Neural cell (in vitro differentiated cells): ENCODE data around the gene CAMKMT. TPM values are rescaled to one million over a fixed set of nuclear protein-coding genes. Genes with fewer than 3 reads are reported as not detected.
"Not testable (repeated sequence)": the region's sequence is repeated elsewhere in the genome, so short reads cannot be mapped to it uniquely, and the experiment has no call there.

Experiments
- H2AFZ ChIP-seq: fragments of 200-600, 300-800 bp; sonication (generic), shearing (Covaris generic); 2 replicates; pipeline ENCODE4 v1.6.0; 2014; ENCODE audit warnings: low read depth, mild to moderate bottlenecking, antibody characterized with exemption, low read length, moderate library complexity
- H3F3A ChIP-seq: fragments of 200-600 bp; shearing (Covaris generic); 2 replicates; pipeline ENCODE4 v1.6.1; 2016; ENCODE audit warnings: mild to moderate bottlenecking, moderate library complexity, mixed read lengths, antibody characterized with exemption, low read length; ENCODE audit not compliant: insufficient read depth, poor library complexity, severe bottlenecking
- H3K27ac ChIP-seq: fragments of 200-600, 300-800 bp; sonication (generic), shearing (Covaris generic); 2 replicates; pipeline ENCODE4 v1.5.1; 2014; ENCODE audit warnings: mild to moderate bottlenecking, low read length, moderate library complexity
- H3K27me3 ChIP-seq: fragments of 300-800, 200-600 bp; sonication (generic), shearing (Covaris generic); 2 replicates; pipeline ENCODE4 v1.6.0; 2014; ENCODE audit warnings: mild to moderate bottlenecking, low read depth, low read length, moderate library complexity; ENCODE audit not compliant: insufficient read depth
- H3K36me3 ChIP-seq: fragments of 300-800, 200-600 bp; sonication (generic), shearing (Covaris generic); 2 replicates; pipeline ENCODE4 v1.5.1; 2014; ENCODE audit warnings: mild to moderate bottlenecking, antibody characterized with exemption, low read length, moderate library complexity; ENCODE audit not compliant: insufficient read depth
- H3K4me2 ChIP-seq: fragments of 300-800, 200-600 bp; sonication (generic), shearing (Covaris generic); 2 replicates; pipeline ENCODE4 v1.6.0; 2014; ENCODE audit warnings: mild to moderate bottlenecking, low read length
- H3K4me3 ChIP-seq: fragments of 300-800, 200-600 bp; sonication (generic), shearing (Covaris generic); 2 replicates; pipeline ENCODE4 v1.5.1; 2014; ENCODE audit warnings: mild to moderate bottlenecking, low read length, moderate library complexity
- H3K79me2 ChIP-seq: fragments of 200-600 bp; shearing (Covaris generic); replicated peaks from 2 replicates; pipeline ENCODE4 v1.6.0; 2014; ENCODE audit warnings: mild to moderate bottlenecking, low read length, moderate library complexity; ENCODE audit not compliant: insufficient read depth
- H3K9ac ChIP-seq: fragments of 300-800, 200-600 bp; sonication (generic), shearing (Covaris generic); 2 replicates; pipeline ENCODE4 v1.6.1; 2016; ENCODE audit warnings: mild to moderate bottlenecking, low read length, mixed read lengths
- H3K9me2 ChIP-seq: fragments of 200-600 bp; shearing (Covaris generic); 2 replicates; pipeline ENCODE4 v1.6.1; 2016; ENCODE audit warnings: mild to moderate bottlenecking, low read length, mixed read lengths; ENCODE audit not compliant: insufficient read depth
- H3K9me3 ChIP-seq: fragments of 200-600, 300-800 bp; sonication (generic), shearing (Covaris generic); 2 replicates; pipeline ENCODE4 v1.6.1; 2016; ENCODE audit warnings: mild to moderate bottlenecking, mixed run types, low read length, moderate library complexity, mixed read lengths
- H4K20me1 ChIP-seq: fragments of 200-600 bp; shearing (Covaris generic); 2 replicates; pipeline ENCODE4 v1.6.1; 2016; ENCODE audit warnings: mild to moderate bottlenecking, mixed run types; ENCODE audit not compliant: insufficient read depth
- EP300 ChIP-seq: fragments of 450-650 bp; conservative IDR thresholded peaks from 2 replicates; pipeline ENCODE4 v1.6.1; 2014; ENCODE audit warnings: antibody characterized with exemption, mild to moderate bottlenecking, moderate library complexity; ENCODE audit not compliant: poor library complexity, severe bottlenecking
- EZH2 ChIP-seq: fragments of 200-600, 300-800 bp; shearing (Covaris generic), sonication (generic); IDR thresholded peaks from 2 replicates; pipeline ENCODE4 v1.6.1; 2014; ENCODE audit warnings: antibody characterized with exemption, low read length, borderline replicate concordance, mild to moderate bottlenecking; ENCODE audit not compliant: insufficient read depth, poor library complexity, severe bottlenecking
- MXI1 ChIP-seq: fragments of 450-650 bp; conservative IDR thresholded peaks from 2 replicates; pipeline ENCODE4 v1.6.1; 2014; ENCODE audit warnings: antibody characterized with exemption, mild to moderate bottlenecking; ENCODE audit not compliant: poor library complexity, severe bottlenecking
- POLR2AphosphoS5 ChIP-seq: IDR thresholded peaks from 2 replicates; pipeline ENCODE4 v1.6.1; 2012
- RAD21 ChIP-seq: fragments of 450-650 bp; conservative IDR thresholded peaks from 2 replicates; pipeline ENCODE4 v1.6.1; 2014; ENCODE audit warnings: antibody characterized with exemption, mild to moderate bottlenecking, moderate library complexity
- REST ChIP-seq: IDR thresholded peaks from 2 replicates; pipeline ENCODE4 v1.6.1; 2012; ENCODE audit warnings: borderline replicate concordance
- SMC3 ChIP-seq: fragments of 450-650 bp; conservative IDR thresholded peaks from 2 replicates; pipeline ENCODE4 v1.6.1; 2014; ENCODE audit warnings: antibody characterized with exemption, mild to moderate bottlenecking, moderate library complexity; ENCODE audit not compliant: poor library complexity
- TAF1 ChIP-seq: IDR thresholded peaks from 2 replicates; pipeline ENCODE4 v1.6.1; 2012; ENCODE audit warnings: low read depth
- polyA plus RNA-seq: library from polyadenylated mRNA; depleted of rRNA; stranded (reverse); fragments of >200 nt; gene quantifications from 2 replicates; pipeline ENCODE4 v1.2.3, GENCODE V29; 2014
- TF ChIP-seq, protein P1 (sequence below): fragments of 450-650 bp; IDR thresholded peaks from 2 replicates; pipeline ENCODE4 v1.5.1; 2014; ENCODE audit warnings: antibody characterized with exemption, mild to moderate bottlenecking, moderate library complexity; ENCODE audit not compliant: poor library complexity, severe bottlenecking

The CAMKMT gene
- polyA plus RNA-seq, 1 donor from 2014 or later: 5.1 TPM

- Histone ChIP-seq H3K79me2 (no peaks in the 10 kb centered on the region), H4K20me1 (no peaks in the 10 kb centered on the region), H3K9ac (no peak overlapping the region), H3F3A (no peaks in the 10 kb centered on the region), H2AFZ (no peak overlapping the region), H3K27me3 (no peaks in the 10 kb centered on the region), H3K9me3 (no peaks in the 10 kb centered on the region), H3K27ac (no peak overlapping the region), H3K36me3 (no peaks in the 10 kb centered on the region), H3K4me3 (no peak overlapping the region), H3K4me2 (no peak overlapping the region), H3K9me2 (no peaks in the 10 kb centered on the region)
- TF ChIP-seq, protein P1, sequence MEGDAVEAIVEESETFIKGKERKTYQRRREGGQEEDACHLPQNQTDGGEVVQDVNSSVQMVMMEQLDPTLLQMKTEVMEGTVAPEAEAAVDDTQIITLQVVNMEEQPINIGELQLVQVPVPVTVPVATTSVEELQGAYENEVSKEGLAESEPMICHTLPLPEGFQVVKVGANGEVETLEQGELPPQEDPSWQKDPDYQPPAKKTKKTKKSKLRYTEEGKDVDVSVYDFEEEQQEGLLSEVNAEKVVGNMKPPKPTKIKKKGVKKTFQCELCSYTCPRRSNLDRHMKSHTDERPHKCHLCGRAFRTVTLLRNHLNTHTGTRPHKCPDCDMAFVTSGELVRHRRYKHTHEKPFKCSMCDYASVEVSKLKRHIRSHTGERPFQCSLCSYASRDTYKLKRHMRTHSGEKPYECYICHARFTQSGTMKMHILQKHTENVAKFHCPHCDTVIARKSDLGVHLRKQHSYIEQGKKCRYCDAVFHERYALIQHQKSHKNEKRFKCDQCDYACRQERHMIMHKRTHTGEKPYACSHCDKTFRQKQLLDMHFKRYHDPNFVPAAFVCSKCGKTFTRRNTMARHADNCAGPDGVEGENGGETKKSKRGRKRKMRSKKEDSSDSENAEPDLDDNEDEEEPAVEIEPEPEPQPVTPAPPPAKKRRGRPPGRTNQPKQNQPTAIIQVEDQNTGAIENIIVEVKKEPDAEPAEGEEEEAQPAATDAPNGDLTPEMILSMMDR: no peak
- no peak for TF ChIP-seq MXI1
- no peak for TF ChIP-seq EZH2
- no peak for TF ChIP-seq EP300
- TF ChIP-seq RAD21: no peak
- TF ChIP-seq REST: no peak
- TF ChIP-seq TAF1: no peak
- TF ChIP-seq POLR2AphosphoS5: no peak
- no peak for TF ChIP-seq SMC3
These were observed 10.5 kb downstream of the CAMKMT start for GRCh38 chr2:44372246-44372645.

DNA sequence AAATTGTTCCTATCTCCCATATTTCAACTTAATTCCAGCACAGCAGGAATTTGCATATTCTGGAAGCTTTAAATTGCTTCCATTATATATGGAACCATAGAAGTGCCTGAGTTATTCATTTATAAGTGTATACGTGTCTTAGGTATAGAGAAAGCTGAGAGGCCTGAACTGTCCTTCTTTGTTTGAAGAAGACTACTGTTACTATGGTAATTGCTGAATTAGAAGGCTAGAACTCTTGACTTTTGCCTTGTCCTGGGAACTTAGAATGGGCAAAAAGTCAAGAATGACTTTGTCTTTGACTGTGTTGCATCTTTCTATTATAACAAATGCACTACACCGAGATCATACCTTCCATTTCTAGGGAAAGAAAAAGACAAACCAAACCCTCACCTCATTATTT is 15.7 kb downstream of the CAMKMT start:
- H3K9ac ChIP-seq: no peak overlapping the region
- H3K36me3 ChIP-seq: no peaks in the 10 kb centered on the region
- no peaks in the 10 kb centered on the region for H4K20me1 ChIP-seq
- H3K27ac ChIP-seq: no peak overlapping the region
- H2AFZ ChIP-seq: no peak overlapping the region
- H3F3A ChIP-seq: no peaks in the 10 kb centered on the region
- no peak overlapping the region for H3K4me2 ChIP-seq
- H3K79me2 ChIP-seq: no peaks in the 10 kb centered on the region
- no peak for TF ChIP-seq SMC3
- TF ChIP-seq RAD21: no peak
- no peak for TF ChIP-seq REST
- TF ChIP-seq TAF1: no peak
- no peak for TF ChIP-seq POLR2AphosphoS5
- no peak for TF ChIP-seq MXI1
- no peak for TF ChIP-seq EZH2
- no peak for TF ChIP-seq EP300
- TF ChIP-seq, protein P1: no peak
- no peaks in the 10 kb centered on the region for H3K27me3 ChIP-seq
- H3K9me3 ChIP-seq: no peaks in the 10 kb centered on the region
- no peaks in the 10 kb centered on the region for H3K9me2 ChIP-seq
- no peak overlapping the region for H3K4me3 ChIP-seq

DNA sequence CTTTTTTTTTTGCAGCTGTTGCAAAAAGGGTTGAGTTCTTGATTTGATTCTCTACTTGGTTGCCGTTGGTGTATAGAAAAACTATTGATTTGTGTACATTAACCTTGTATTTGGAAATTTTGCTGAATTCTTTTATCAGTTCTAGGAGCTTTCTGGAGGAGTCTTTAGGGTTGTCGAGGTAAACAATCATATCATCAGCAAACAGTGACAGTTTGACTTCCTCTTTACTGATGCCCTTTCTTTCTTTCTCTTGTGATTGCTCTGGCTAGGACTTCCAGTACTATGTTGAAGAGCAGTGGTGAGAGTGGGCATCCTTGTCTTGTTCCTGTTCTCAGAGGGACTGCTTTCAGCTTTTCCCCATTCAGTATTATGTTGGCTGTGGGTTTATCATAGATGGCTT is 23.5 kb downstream of the CAMKMT start:
- H3K79me2 ChIP-seq, H3K9me3 ChIP-seq, H3K9me2 ChIP-seq, H3K4me3 ChIP-seq, H4K20me1 ChIP-seq, H3K4me2 ChIP-seq, H3K36me3 ChIP-seq, H3K27ac ChIP-seq, H3K9ac ChIP-seq, H3F3A ChIP-seq, H2AFZ ChIP-seq, H3K27me3 ChIP-seq: not testable (repeated sequence)
